Hepatocyte (in vitro differentiated cells): ENCODE results near the gene DNAJC5G. TPM values are rescaled to one million over a fixed set of nuclear protein-coding genes. Genes with fewer than 3 reads are reported as not detected.

Experiments
- DNase-seq: peaks from one replicate; pipeline ENCODE4 v3.0.0-alpha.2; 2016; ENCODE audit warnings: low spot score
- H2AFZ ChIP-seq: fragments of 200-600 bp; sonication (generic); 2 replicates; pipeline ENCODE4 v1.6.0; 2016; ENCODE audit warnings: antibody characterized with exemption, mild to moderate bottlenecking
- H3K27ac ChIP-seq: fragments of 200-600 bp; sonication (generic); 2 replicates; pipeline ENCODE4 v1.5.1; 2016; ENCODE audit warnings: mild to moderate bottlenecking
- H3K27me3 ChIP-seq: fragments of 200-600 bp; sonication (generic); 2 replicates; pipeline ENCODE4 v1.6.1; 2016
- H3K36me3 ChIP-seq: fragments of 200-600 bp; sonication (generic); replicated peaks from 2 replicates; pipeline ENCODE4 v1.5.1; 2016; ENCODE audit warnings: low read depth; ENCODE audit not compliant: insufficient read depth
- H3K4me1 ChIP-seq: fragments of 200-600 bp; sonication (generic); 2 replicates; pipeline ENCODE4 v1.5.1; 2016; ENCODE audit warnings: mild to moderate bottlenecking, moderate library complexity; ENCODE audit not compliant: insufficient read depth
- H3K4me2 ChIP-seq: fragments of 200-600 bp; sonication (generic); 2 replicates; pipeline ENCODE4 v1.6.0; 2016
- H3K4me3 ChIP-seq: fragments of 200-600 bp; sonication (generic); 2 replicates; pipeline ENCODE4 v1.5.1; 2016; ENCODE audit warnings: mild to moderate bottlenecking
- H3K79me2 ChIP-seq: fragments of 200-600 bp; sonication (generic); 2 replicates; pipeline ENCODE4 v1.6.0; 2017; ENCODE audit warnings: mild to moderate bottlenecking
- H3K9me2 ChIP-seq: fragments of 200-600 bp; sonication (generic); replicated peaks from 2 replicates; pipeline ENCODE4 v1.6.0; 2017; ENCODE audit warnings: mild to moderate bottlenecking; ENCODE audit not compliant: insufficient read depth
- H3K9me3 ChIP-seq: fragments of 200-600 bp; sonication (generic); 2 replicates; pipeline ENCODE4 v1.5.1; 2016; ENCODE audit warnings: low read depth, mild to moderate bottlenecking
- H4K20me1 ChIP-seq: fragments of 200-600 bp; sonication (generic); 2 replicates; pipeline ENCODE4 v1.6.0; 2016; ENCODE audit warnings: mild to moderate bottlenecking; ENCODE audit not compliant: insufficient read depth, poor library complexity, severe bottlenecking
- EZH2 ChIP-seq: fragments of 200-600 bp; sonication (generic); IDR thresholded peaks from 2 replicates; pipeline ENCODE4 v1.6.1; 2016; ENCODE audit warnings: antibody characterized with exemption, mild to moderate bottlenecking, borderline replicate concordance
- EZH2phosphoT487 ChIP-seq: fragments of 200-600 bp; sonication (generic); IDR thresholded peaks from one replicate; pipeline ENCODE4 v1.6.1; 2018; ENCODE audit warnings: antibody characterized with exemption, mild to moderate bottlenecking, low read depth, moderate library complexity; ENCODE audit not compliant: unreplicated experiment, severe bottlenecking
- WGBS: methylation state at CpG from one replicate; pipeline ENCODE4 v1.1.6; 2016; ENCODE audit warnings: low lambda C conversion rate; ENCODE audit errors: missing lambda C conversion rate; 5-methylcytosine and 5-hydroxymethylcytosine counted together
- polyA plus RNA-seq: library from polyadenylated mRNA; unstranded; fragments of >200 nt; fragmentation: Nextera tagmentation; extraction: Ambion mirVana; gene quantifications from 2 replicates; pipeline ENCODE4 v1.2.1, GENCODE V29; 2016
- total RNA-seq: library from RNA; depleted of rRNA; stranded (reverse); fragments of >200 nt; gene quantifications from 2 replicates; pipeline ENCODE4 v1.2.3, GENCODE V29; 2014
- TF ChIP-seq, protein P1 (sequence below): fragments of 200-600 bp; sonication (generic); IDR thresholded peaks from 2 replicates; pipeline ENCODE4 v1.5.1; 2016; ENCODE audit warnings: antibody characterized with exemption, mild to moderate bottlenecking; ENCODE audit not compliant: poor library complexity

DNAJC5G gene
- total and polyA plus RNA-seq, 2 experiments from 2014 or later: not detected

- H3K4me2 ChIP-seq: peak within 1 kb of the TSS; percentile 94
- peak within 1 kb of the TSS; percentile 79 for H2AFZ ChIP-seq
- H3K36me3 ChIP-seq: no peaks in the 10 kb centered on the region
Observed at GRCh38 chr2:27322766-27323595, 47.7 kb downstream of the DNAJC5G start, which contains the start of gene MPV17. MPV17 (minus strand) TSS chr2:27323097; CDS start chr2:27322517, 580 bp downstream.

GRCh38 chr2:27323596-27324285 is 48.5 kb downstream of the DNAJC5G start:
- Histone ChIP-seq H3K4me1 (peaks cover 21% of the 10 kb centered on the region), H3K4me2 (peak overlapping the region; percentile 94), H3K27me3 (no peaks in the 10 kb centered on the region), H3K9me2 (no peaks in the 10 kb centered on the region), H3K79me2 (peaks cover 8% of the 10 kb centered on the region), H3K36me3 (no peaks in the 10 kb centered on the region), H3K4me3 (peak overlapping the region; percentile 86), H3K9me3 (no peaks in the 10 kb centered on the region), H2AFZ (peak overlapping the region; percentile 79), H3K27ac (peak overlapping the region; percentile 99), H4K20me1 (no peaks in the 10 kb centered on the region)
- TF ChIP-seq EZH2phosphoT487 (no peak), EZH2 (no peak)
- TF ChIP-seq, protein P1, sequence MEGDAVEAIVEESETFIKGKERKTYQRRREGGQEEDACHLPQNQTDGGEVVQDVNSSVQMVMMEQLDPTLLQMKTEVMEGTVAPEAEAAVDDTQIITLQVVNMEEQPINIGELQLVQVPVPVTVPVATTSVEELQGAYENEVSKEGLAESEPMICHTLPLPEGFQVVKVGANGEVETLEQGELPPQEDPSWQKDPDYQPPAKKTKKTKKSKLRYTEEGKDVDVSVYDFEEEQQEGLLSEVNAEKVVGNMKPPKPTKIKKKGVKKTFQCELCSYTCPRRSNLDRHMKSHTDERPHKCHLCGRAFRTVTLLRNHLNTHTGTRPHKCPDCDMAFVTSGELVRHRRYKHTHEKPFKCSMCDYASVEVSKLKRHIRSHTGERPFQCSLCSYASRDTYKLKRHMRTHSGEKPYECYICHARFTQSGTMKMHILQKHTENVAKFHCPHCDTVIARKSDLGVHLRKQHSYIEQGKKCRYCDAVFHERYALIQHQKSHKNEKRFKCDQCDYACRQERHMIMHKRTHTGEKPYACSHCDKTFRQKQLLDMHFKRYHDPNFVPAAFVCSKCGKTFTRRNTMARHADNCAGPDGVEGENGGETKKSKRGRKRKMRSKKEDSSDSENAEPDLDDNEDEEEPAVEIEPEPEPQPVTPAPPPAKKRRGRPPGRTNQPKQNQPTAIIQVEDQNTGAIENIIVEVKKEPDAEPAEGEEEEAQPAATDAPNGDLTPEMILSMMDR: no peak
- no peak for DNase-seq
- whole genome bisulfite sequencing: 26% methylated on average over 5 of the region's 5 CpGs

More at GRCh38 chr2:27322766-27323595, 47.7 kb downstream of the DNAJC5G start, which contains the start of gene MPV17:
- 3% methylated on average over 39 of the region's 39 CpGs for WGBS
- peaks cover 8% of the 10 kb centered on the region for H3K79me2 ChIP-seq
- H3K4me3 ChIP-seq: peak within 1 kb of the TSS; percentile 86
- H3K27me3 ChIP-seq: no peaks in the 10 kb centered on the region
- no peaks in the 10 kb centered on the region for H3K9me2 ChIP-seq
- no peaks in the 10 kb centered on the region for H4K20me1 ChIP-seq
- H3K27ac ChIP-seq: peak within 1 kb of the TSS; percentile 99
- peak; percentile 98 for DNase-seq
- peaks cover 21% of the 10 kb centered on the region for H3K4me1 ChIP-seq
- TF ChIP-seq EZH2phosphoT487 (no peak), EZH2 (no peak)
- TF ChIP-seq, protein P1: no peak
- no peaks in the 10 kb centered on the region for H3K9me3 ChIP-seq

DNA sequence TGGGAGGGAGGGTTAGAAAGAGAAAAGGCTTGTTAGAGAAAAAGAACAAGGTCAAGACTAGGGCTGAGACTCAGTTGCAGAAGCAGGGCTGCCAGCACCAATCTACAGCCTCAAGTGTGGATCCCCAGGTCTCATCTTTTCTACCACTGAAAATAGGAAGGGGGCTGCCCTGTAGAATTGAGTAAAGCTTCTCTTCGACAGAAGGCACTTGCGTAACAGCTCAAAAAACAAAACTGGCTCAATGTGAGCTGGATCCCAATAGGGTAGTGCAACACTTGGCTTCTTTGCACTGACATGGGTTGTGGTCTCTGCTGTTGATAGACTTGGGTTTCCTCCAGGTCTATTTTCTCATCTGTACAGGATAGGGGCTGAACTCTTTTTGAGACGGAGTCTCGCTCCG is 49.5 kb downstream of the DNAJC5G start:
- WGBS: 95% methylated on average over 5 of the region's 5 CpGs
- no peak overlapping the region for H3K27ac ChIP-seq
- H3K4me1 ChIP-seq: peaks cover 21% of the 10 kb centered on the region
- no peak overlapping the region for H3K4me3 ChIP-seq
- no peak for DNase-seq
- TF ChIP-seq EZH2 (no peak), EZH2phosphoT487 (no peak)
- peaks cover 8% of the 10 kb centered on the region for H3K79me2 ChIP-seq
- no peak overlapping the region for H2AFZ ChIP-seq
- H3K9me2 ChIP-seq: no peaks in the 10 kb centered on the region
- H3K9me3 ChIP-seq: no peaks in the 10 kb centered on the region
- H3K27me3 ChIP-seq: no peaks in the 10 kb centered on the region
- H4K20me1 ChIP-seq: no peaks in the 10 kb centered on the region
- no peak overlapping the region for H3K4me2 ChIP-seq
- H3K36me3 ChIP-seq: no peaks in the 10 kb centered on the region

Other genes starting within 250 kb of the DNAJC5G start
- 40.2 and 50.4 TPM in 2 replicates for gene TMEM214, start 242.5 kb upstream of the DNAJC5G start, total RNA-seq
- 75.9 and 100 TPM in 2 replicates for gene TMEM214, start 242.5 kb upstream of the DNAJC5G start, polyA plus RNA-seq
- gene AGBL5, start 223.8 kb upstream of the DNAJC5G start, total RNA-seq: 12.9 and 13.8 TPM in 2 replicates
- 20.2 and 24.9 TPM in 2 replicates for gene AGBL5, start 223.8 kb upstream of the DNAJC5G start, polyA plus RNA-seq
- 364 and 380 TPM in 2 replicates for gene OST4, start 203.8 kb upstream of the DNAJC5G start, total RNA-seq
- gene OST4, start 203.8 kb upstream of the DNAJC5G start, polyA plus RNA-seq: 839 and 872 TPM in 2 replicates
- 59.6 and 80.8 TPM in 2 replicates for gene EMILIN1, start 196.8 kb upstream of the DNAJC5G start, total RNA-seq
- gene EMILIN1, start 196.8 kb upstream of the DNAJC5G start, polyA plus RNA-seq: 109 and 128 TPM in 2 replicates
- 26.1 and 28.7 TPM in 2 replicates for gene KHK, start 188.7 kb upstream of the DNAJC5G start, total RNA-seq
- 57.7 and 73.1 TPM in 2 replicates for gene KHK, start 188.7 kb upstream of the DNAJC5G start, polyA plus RNA-seq
- 0.28 and 2.5 TPM in 2 replicates for gene CGREF1, start 156.3 kb upstream of the DNAJC5G start, total RNA-seq
- 1.8 and 2.2 TPM in 2 replicates for gene CGREF1, start 156.3 kb upstream of the DNAJC5G start, polyA plus RNA-seq
- gene ABHD1, start 151.6 kb upstream of the DNAJC5G start, total RNA-seq: 0.03 TPM in 1 of 2 replicates, not detected in the other
- gene ABHD1, start 151.6 kb upstream of the DNAJC5G start, polyA plus RNA-seq: 0.58 and 1.1 TPM in 2 replicates
- gene PREB, start 140.8 kb upstream of the DNAJC5G start, total RNA-seq: 69.2 and 69.6 TPM in 2 replicates
- 71.7 and 90.3 TPM in 2 replicates for gene PREB, start 140.8 kb upstream of the DNAJC5G start, polyA plus RNA-seq
- gene PRR30, start 136.0 kb upstream of the DNAJC5G start, total RNA-seq: not detected in 2 replicates
- gene PRR30, start 136.0 kb upstream of the DNAJC5G start, polyA plus RNA-seq: not detected in 2 replicates
- not detected in 2 replicates for gene TCF23, start 126.4 kb upstream of the DNAJC5G start, total RNA-seq
- not detected in 2 replicates for gene TCF23, start 126.4 kb upstream of the DNAJC5G start, polyA plus RNA-seq
- 161 and 173 TPM in 2 replicates for gene ATRAID, start 63.4 kb upstream of the DNAJC5G start, total RNA-seq
- gene ATRAID, start 63.4 kb upstream of the DNAJC5G start, polyA plus RNA-seq: 259 and 281 TPM in 2 replicates
- 65.8 and 72.3 TPM in 2 replicates for gene SLC5A6, start 63.2 kb upstream of the DNAJC5G start, total RNA-seq
- 58.9 and 66.6 TPM in 2 replicates for gene SLC5A6, start 63.2 kb upstream of the DNAJC5G start, polyA plus RNA-seq
- 13.2 and 16.6 TPM in 2 replicates for gene CAD, start 58.1 kb upstream of the DNAJC5G start, total RNA-seq
- 20.7 TPM in 2 replicates for gene CAD, start 58.1 kb upstream of the DNAJC5G start, polyA plus RNA-seq
- 0.20 TPM in 1 of 2 replicates, not detected in the other for gene SLC30A3, start 12.4 kb upstream of the DNAJC5G start, total RNA-seq
- gene SLC30A3, start 12.4 kb upstream of the DNAJC5G start, polyA plus RNA-seq: not detected in 2 replicates
- not detected in 2 replicates for gene TRIM54, start 7.0 kb downstream of the DNAJC5G start, total RNA-seq
- not detected in 2 replicates for gene TRIM54, start 7.0 kb downstream of the DNAJC5G start, polyA plus RNA-seq
- 1.4 and 2.9 TPM in 2 replicates for gene UCN, start 33.0 kb downstream of the DNAJC5G start, total RNA-seq
- gene UCN, start 33.0 kb downstream of the DNAJC5G start, polyA plus RNA-seq: 1.0 and 2.6 TPM in 2 replicates
- 71.4 and 96.8 TPM in 2 replicates for gene MPV17, start 47.7 kb downstream of the DNAJC5G start, total RNA-seq
- gene MPV17, start 47.7 kb downstream of the DNAJC5G start, polyA plus RNA-seq: 111 and 131 TPM in 2 replicates
- gene GTF3C2, start 81.3 kb downstream of the DNAJC5G start, total RNA-seq: 51.3 and 53.3 TPM in 2 replicates
- gene GTF3C2, start 81.3 kb downstream of the DNAJC5G start, polyA plus RNA-seq: 46.8 and 58.0 TPM in 2 replicates
- 28.0 and 28.7 TPM in 2 replicates for gene EIF2B4, start 94.9 kb downstream of the DNAJC5G start, total RNA-seq
- gene EIF2B4, start 94.9 kb downstream of the DNAJC5G start, polyA plus RNA-seq: 67.5 and 68.7 TPM in 2 replicates
- 81.8 and 88.7 TPM in 2 replicates for gene SNX17, start 95.2 kb downstream of the DNAJC5G start, total RNA-seq
- gene SNX17, start 95.2 kb downstream of the DNAJC5G start, polyA plus RNA-seq: 105 and 109 TPM in 2 replicates
- 16.0 and 20.6 TPM in 2 replicates for gene ZNF513, start 105.3 kb downstream of the DNAJC5G start, total RNA-seq
- gene ZNF513, start 105.3 kb downstream of the DNAJC5G start, polyA plus RNA-seq: 26.1 and 36.4 TPM in 2 replicates
- 60.6 and 64.9 TPM in 2 replicates for gene PPM1G, start 134.2 kb downstream of the DNAJC5G start, total RNA-seq
- 65.7 and 71.0 TPM in 2 replicates for gene PPM1G, start 134.2 kb downstream of the DNAJC5G start, polyA plus RNA-seq
- gene NRBP1, start 153.2 kb downstream of the DNAJC5G start, total RNA-seq: 114 and 127 TPM in 2 replicates
- 157 and 165 TPM in 2 replicates for gene NRBP1, start 153.2 kb downstream of the DNAJC5G start, polyA plus RNA-seq
- gene KRTCAP3, start 166.9 kb downstream of the DNAJC5G start, total RNA-seq: 11.4 and 19.3 TPM in 2 replicates
- gene KRTCAP3, start 166.9 kb downstream of the DNAJC5G start, polyA plus RNA-seq: 21.0 and 23.3 TPM in 2 replicates
- 12.2 and 13.0 TPM in 2 replicates for gene IFT172, start 214.3 kb downstream of the DNAJC5G start, total RNA-seq
- 13.3 and 14.4 TPM in 2 replicates for gene IFT172, start 214.3 kb downstream of the DNAJC5G start, polyA plus RNA-seq
- 15.6 and 16.3 TPM in 2 replicates for gene FNDC4, start 219.8 kb downstream of the DNAJC5G start, total RNA-seq
- 21.4 and 24.2 TPM in 2 replicates for gene FNDC4, start 219.8 kb downstream of the DNAJC5G start, polyA plus RNA-seq
- gene GCKR, start 221.4 kb downstream of the DNAJC5G start, total RNA-seq: 7.2 and 7.4 TPM in 2 replicates
- gene GCKR, start 221.4 kb downstream of the DNAJC5G start, polyA plus RNA-seq: 7.6 and 8.7 TPM in 2 replicates